ENCODE results near the gene TSN.
"Not testable (repeated sequence)": the region's sequence is repeated elsewhere in the genome, so short reads cannot be mapped to it uniquely, and the experiment has no call there.

Gene TSN

GRCh38 chr2:121805766-121806143 is 50.3 kb downstream of the TSN start:
- TF ChIP-seq CTCF (IDR thresholded peaks at IDR 0.05; ENCODE audit: borderline replicate concordance, insufficient read depth, low read depth, low read length): no peak

GRCh38 chr2:121807771-121808170 is 52.3 kb downstream of the TSN start:
- H3K4me3 ChIP-seq (ENCODE audit: low read depth, low read length): not testable (repeated sequence)

More at GRCh38 chr2:121805766-121806143, 50.3 kb downstream of the TSN start:
- H3K4me3 ChIP-seq (ENCODE audit: low read depth, low read length): no peak overlapping the region

GRCh38 chr2:121809607-121810006 is 54.2 kb downstream of the TSN start:
- no peak overlapping the region for H3K4me3 ChIP-seq (ENCODE audit: low read depth, low read length)

GRCh38 chr2:121810959-121811853 is 55.8 kb downstream of the TSN start:
- H3K4me3 ChIP-seq (ENCODE audit: low read depth, low read length): no peak overlapping the region
- peak; percentile 61; the same call in 1 of the 2 replicates for TF ChIP-seq CTCF (IDR thresholded peaks at IDR 0.05; ENCODE audit: borderline replicate concordance, insufficient read depth, low read depth, low read length)

More at GRCh38 chr2:121809607-121810006, 54.2 kb downstream of the TSN start:
- TF ChIP-seq CTCF (IDR thresholded peaks at IDR 0.05; ENCODE audit: borderline replicate concordance, insufficient read depth, low read depth, low read length): no peak

GRCh38 chr2:121813083-121813482 is 57.6 kb downstream of the TSN start:
- H3K4me3 ChIP-seq (ENCODE audit: low read depth, low read length): not testable (repeated sequence)

DNA sequence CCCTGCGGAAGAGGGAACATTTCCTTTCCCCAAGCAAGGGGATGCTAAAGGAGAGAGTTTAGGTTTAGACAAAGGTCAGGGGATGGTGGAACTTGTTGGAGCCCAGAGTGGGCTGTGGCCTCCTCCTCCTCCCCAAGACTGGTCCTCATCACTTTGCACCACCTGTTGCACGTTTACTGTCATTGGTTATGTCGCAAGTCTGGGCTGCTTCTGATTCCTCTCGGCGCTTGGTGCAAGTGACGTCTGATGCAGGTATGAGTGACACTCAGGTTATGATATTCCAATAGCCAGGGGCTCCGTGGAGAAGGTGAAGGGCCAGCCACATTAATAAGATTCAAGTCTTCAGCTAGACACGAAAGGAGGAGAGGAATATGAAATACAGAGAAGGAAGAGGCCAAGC is 59.8 kb downstream of the TSN start:
- H3K4me3 ChIP-seq (ENCODE audit: low read depth, low read length): no peak overlapping the region
- TF ChIP-seq CTCF (IDR thresholded peaks at IDR 0.05; ENCODE audit: borderline replicate concordance, insufficient read depth, low read depth, low read length): no peak

DNA sequence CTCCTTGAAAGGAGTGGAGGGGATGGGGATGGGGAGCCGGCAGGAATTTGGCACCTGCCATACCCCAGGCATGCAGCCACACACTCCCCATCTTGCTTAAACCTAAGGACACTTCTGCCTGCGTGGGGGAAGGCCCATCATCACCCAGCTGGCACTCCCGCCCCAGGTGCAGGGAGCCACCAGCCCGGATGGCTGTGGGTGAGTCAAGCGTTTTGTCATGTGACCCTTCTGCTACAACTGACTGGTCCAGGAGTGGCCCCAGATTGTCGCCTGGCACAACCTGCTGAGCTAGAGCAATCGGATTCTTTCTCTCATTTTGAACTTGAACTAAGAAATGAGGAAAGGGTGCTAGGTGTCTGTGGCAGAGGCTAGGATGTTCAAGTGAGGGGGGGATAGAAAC is 61.3 kb downstream of the TSN start:
- no peak for TF ChIP-seq CTCF (IDR thresholded peaks at IDR 0.05; ENCODE audit: borderline replicate concordance, insufficient read depth, low read depth, low read length)
- no peak overlapping the region for H3K4me3 ChIP-seq (ENCODE audit: low read depth, low read length)

DNA sequence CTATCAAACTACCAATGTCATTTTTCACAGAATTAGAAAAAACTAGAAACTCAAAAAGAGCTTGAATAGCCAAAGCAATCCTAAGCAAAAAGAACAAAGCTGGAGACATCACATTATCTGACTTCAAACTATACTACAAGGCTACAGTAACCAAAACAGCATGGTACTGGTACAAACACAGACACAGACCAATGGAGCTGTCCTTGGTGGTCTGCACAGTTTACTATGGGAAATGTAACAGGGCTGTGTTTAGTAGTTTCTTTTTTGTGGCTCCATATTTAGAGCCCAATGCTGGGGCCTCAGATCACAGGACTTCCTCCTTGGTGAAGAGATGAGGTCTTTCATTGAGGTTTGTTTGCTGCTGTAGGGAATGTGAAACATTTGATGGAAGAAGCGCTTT is 61.9 kb downstream of the TSN start:
- H3K4me3 ChIP-seq (ENCODE audit: low read depth, low read length): not testable (repeated sequence)

All from GM12875 (cell line).